Large intestine (tissue), 12 donors: Measurements from ENCODE around the gene GGPS1. TPM values are rescaled to one million over a fixed set of nuclear protein-coding genes. Genes with fewer than 3 reads are reported as not detected.
A peak's percentile ranks its signal among the peaks of the same experiment; 100 is the strongest.
"Not testable (repeated sequence)": the region's sequence is repeated elsewhere in the genome, so short reads cannot be mapped to it uniquely, and the experiment has no call there.

Source experiments
- DNase-seq, 2 donors: peaks; one replicate each; pipeline versions ENCODE4 v3.0.0 to v3.0.0-alpha.2; 2013
- H3K27ac ChIP-seq: one replicate; pipeline ENCODE4 v1.5.1; 2013; ENCODE audit warnings: low read length
- H3K27me3 ChIP-seq: 2 replicates; pipeline ENCODE4 v1.6.1; 2013; ENCODE audit warnings: low read length; ENCODE audit not compliant: control insufficient read depth, insufficient read depth
- H3K36me3 ChIP-seq: 2 replicates; pipeline ENCODE4 v1.6.1; 2013; ENCODE audit warnings: low read length; ENCODE audit not compliant: control insufficient read depth, insufficient read depth
- H3K4me1 ChIP-seq: one replicate; pipeline ENCODE4 v1.6.1; 2013; ENCODE audit warnings: low read length; ENCODE audit not compliant: control insufficient read depth, insufficient read depth
- H3K4me3 ChIP-seq: one replicate; pipeline ENCODE4 v1.5.1; 2013; ENCODE audit warnings: low read length
- H3K9me3 ChIP-seq: one replicate; pipeline ENCODE4 v1.6.1; 2013; ENCODE audit warnings: mild to moderate bottlenecking, low read depth, low read length, moderate library complexity; ENCODE audit not compliant: control insufficient read depth
- WGBS: methylation state at CpG from one replicate; pipeline ENCODE4 v1.1.5; 2013; ENCODE audit warnings: low lambda C conversion rate; ENCODE audit not compliant: insufficient coverage; 5-methylcytosine and 5-hydroxymethylcytosine counted together
- long read RNA-seq, 11 donors: transcript quantifications; one replicate each; lab custom pipeline, GENCODE V29; 2026
- polyA plus RNA-seq: library from polyadenylated mRNA; unstranded; fragments of 120-200 nt; gene quantifications from one replicate; pipeline ENCODE4 v1.2.1, GENCODE V29; 2013

The GGPS1 gene
- 35.5 TPM for polyA plus RNA-seq
- long read RNA-seq, donor 1, partial matches to known transcripts, result 0 of 3 reads
- long read RNA-seq, donor 1, other reads (novel, unspliced or antisense), result 0 of 3 reads
- long read RNA-seq, donor 2, transcript GGPS1-201 (4 exons, 2,895 nt), result major isoform, 17 of 17 reads
- long read RNA-seq, donor 2, partial matches to known transcripts, result 0 of 17 reads
- long read RNA-seq, donor 2, other reads (novel, unspliced or antisense), result 0 of 17 reads
- long read RNA-seq, donor 3, result 0 reads
- long read RNA-seq, donor 4, partial matches to known transcripts, result 0 of 2 reads
- long read RNA-seq, donor 4, other reads (novel, unspliced or antisense), result 0 of 2 reads
- long read RNA-seq, donor 5, partial matches to known transcripts, result 0 of 5 reads
- long read RNA-seq, donor 5, other reads (novel, unspliced or antisense), result 0 of 5 reads
- long read RNA-seq, donor 6, transcript GGPS1-201 (4 exons, 2,895 nt), result major isoform, 16 of 22 reads
- long read RNA-seq, donor 6, partial matches to known transcripts, result 5 of 22 reads
- long read RNA-seq, donor 6, other reads (novel, unspliced or antisense), result 0 of 22 reads
- long read RNA-seq, donor 7, transcript GGPS1-201 (4 exons, 2,895 nt), result major isoform, 5 of 6 reads
- long read RNA-seq, donor 7, partial matches to known transcripts, result 0 of 6 reads
- long read RNA-seq, donor 7, other reads (novel, unspliced or antisense), result 0 of 6 reads
- long read RNA-seq, donor 8, transcript GGPS1-201 (4 exons, 2,895 nt), result major isoform, 18 of 20 reads
- long read RNA-seq, donor 8, partial matches to known transcripts, result 0 of 20 reads
- long read RNA-seq, donor 8, other reads (novel, unspliced or antisense), result 0 of 20 reads
- long read RNA-seq, donor 9, transcript GGPS1-201 (4 exons, 2,895 nt), result major isoform, 17 of 18 reads
- long read RNA-seq, donor 9, partial matches to known transcripts, result 0 of 18 reads
- long read RNA-seq, donor 9, other reads (novel, unspliced or antisense), result 0 of 18 reads
- long read RNA-seq, donor 10, transcript GGPS1-201 (4 exons, 2,895 nt), result major isoform, 16 of 18 reads
- long read RNA-seq, donor 10, partial matches to known transcripts, result 0 of 18 reads
- long read RNA-seq, donor 10, other reads (novel, unspliced or antisense), result 0 of 18 reads
- long read RNA-seq, donor 11, transcript GGPS1-201 (4 exons, 2,895 nt), result major isoform, 18 of 19 reads
- long read RNA-seq, donor 11, partial matches to known transcripts, result 0 of 19 reads
- long read RNA-seq, donor 11, other reads (novel, unspliced or antisense), result 0 of 19 reads

DNA sequence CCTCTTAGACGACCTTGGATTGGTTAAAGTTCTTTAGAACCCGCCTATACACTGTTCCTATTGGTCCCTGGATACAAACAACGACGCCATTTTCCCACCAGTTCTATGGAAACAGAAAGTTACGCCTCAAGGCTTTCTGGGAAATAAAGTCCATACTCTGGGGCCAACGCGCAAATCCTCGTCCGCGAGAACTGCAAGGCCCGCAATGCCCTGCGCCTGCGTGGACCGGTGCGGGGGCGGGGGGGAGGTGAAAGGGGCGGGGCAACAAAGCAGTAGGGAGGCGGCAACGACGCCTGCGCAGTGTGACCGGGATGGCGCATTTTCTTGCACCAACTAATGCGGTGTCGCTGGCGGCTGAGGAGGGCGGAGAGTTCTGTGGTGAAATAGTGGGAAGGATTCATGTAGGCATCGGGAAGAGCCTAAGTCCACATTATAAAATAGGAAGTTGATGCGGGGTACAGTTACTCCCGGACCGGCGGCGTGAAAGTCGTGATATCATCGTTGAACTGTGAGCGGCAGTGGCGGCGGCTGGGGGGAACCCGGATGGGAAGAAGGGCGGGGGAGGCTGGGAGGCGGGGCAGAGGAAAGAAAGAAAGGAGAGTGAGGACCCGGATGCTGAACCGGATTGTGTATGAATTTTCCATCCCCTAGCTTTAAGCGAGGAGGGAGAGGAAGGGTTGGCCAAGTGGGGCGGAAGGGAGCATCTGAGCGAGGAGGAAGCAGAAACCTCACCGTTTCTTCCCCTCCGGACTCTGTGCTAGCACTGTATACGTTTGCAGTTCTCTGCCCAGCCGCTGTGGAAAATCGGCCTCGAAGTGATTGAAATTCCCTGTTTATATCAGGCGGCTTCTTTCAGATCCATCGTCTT, at the start of gene GGPS1:
TSS of gene GGPS1 (plus strand) at position 300 of the 868 bp plus-strand sequence. CDS start 6,695 bp downstream, outside the sequence.
- Histone ChIP-seq H3K9me3 (no peaks in the 10 kb centered on the region), H3K4me3 (peak within 1 kb of the TSS; percentile 99), H3K4me1 (no peaks in the 10 kb centered on the region), H3K36me3 (no peaks in the 10 kb centered on the region), H3K27ac (peak within 1 kb of the TSS; percentile 98), H3K27me3 (no peaks in the 10 kb centered on the region)
- peak; percentile 99 to 100 for DNase-seq
- 0% methylated on average over 2 of the region's 54 CpGs for WGBS

DNA sequence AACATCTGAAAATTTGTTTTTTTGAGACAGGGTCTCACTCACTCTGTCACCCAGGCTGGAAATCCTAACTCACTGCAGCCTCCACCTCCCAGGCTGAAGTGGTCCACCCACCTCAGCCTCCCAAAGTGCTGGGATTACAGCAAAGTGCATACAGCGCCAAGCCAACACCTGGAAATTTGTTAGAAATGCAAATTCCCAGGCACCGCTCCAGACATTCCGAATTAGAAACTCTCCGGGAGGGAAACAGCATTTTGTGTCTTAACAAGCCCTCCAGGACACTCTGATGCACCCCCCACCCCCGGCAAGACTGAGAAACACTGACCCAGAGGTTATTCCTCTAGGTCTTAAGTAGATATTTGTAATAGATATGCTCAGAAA, 49.5 kb upstream of the GGPS1 start:
- Histone ChIP-seq H3K27ac (no peak overlapping the region), H3K36me3 (peaks cover 2% of the 10 kb centered on the region), H3K4me1 (peaks cover 5% of the 10 kb centered on the region), H3K9me3 (peaks cover 4% of the 10 kb centered on the region), H3K4me3 (no peak overlapping the region), H3K27me3 (no peaks in the 10 kb centered on the region)
- WGBS, result 70% methylated on average over 2 of the region's 5 CpGs
- DNase-seq, result no peak

DNA sequence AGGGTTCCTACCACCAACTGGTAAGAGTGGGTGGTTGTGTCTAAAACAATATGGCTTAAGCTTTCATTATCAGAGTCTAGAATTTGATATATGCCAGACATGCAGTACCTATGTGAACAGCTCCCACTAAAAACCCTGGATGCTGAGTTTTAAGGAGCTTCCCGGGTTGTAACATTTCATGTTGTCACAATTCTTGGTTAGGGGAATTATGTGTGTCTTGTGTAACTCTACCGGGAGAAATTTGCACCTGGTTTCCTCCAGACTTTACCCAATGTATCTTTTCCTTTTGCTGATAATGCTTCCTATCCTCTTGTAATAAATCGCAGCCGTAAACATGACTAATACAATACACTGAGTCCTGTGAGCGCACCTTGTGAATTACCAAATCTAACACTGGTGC, 48.7 kb upstream of the GGPS1 start:
- peaks cover 5% of the 10 kb centered on the region for H3K4me1 ChIP-seq
- H3K36me3 ChIP-seq, result peaks cover 2% of the 10 kb centered on the region
- H3K9me3 ChIP-seq, result peaks cover 4% of the 10 kb centered on the region
- H3K27me3 ChIP-seq, result no peaks in the 10 kb centered on the region
- WGBS, result 48% methylated on average over 3 of the region's 5 CpGs
- no peak overlapping the region for H3K27ac ChIP-seq
- no peak overlapping the region for H3K4me3 ChIP-seq
- peak; percentile 20 to 69 for DNase-seq

DNA sequence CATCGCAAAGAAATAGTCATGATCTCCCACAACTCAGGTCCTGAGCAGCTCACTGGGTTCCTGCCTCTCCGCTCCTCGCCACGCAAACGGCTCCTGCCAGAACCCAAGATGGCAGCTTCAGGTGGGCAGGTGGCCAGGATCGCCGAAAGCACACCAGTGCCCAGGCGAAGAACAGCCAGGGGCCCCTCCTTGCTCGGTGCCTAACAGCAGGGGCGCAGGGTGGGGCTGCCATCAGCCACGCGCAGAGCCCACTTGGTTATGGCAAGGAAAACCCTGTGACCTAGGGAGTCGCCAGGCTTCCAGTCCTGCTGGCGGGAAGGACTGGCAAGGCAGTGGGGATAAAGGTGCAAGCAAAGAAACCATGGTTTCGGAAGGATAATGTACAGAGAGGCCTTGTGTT, 47.9 kb upstream of the GGPS1 start:
- peaks cover 2% of the 10 kb centered on the region for H3K36me3 ChIP-seq
- WGBS, result no CpG with 5 or more reads among the region's 15 CpGs
- peaks cover 5% of the 10 kb centered on the region for H3K4me1 ChIP-seq

DNA sequence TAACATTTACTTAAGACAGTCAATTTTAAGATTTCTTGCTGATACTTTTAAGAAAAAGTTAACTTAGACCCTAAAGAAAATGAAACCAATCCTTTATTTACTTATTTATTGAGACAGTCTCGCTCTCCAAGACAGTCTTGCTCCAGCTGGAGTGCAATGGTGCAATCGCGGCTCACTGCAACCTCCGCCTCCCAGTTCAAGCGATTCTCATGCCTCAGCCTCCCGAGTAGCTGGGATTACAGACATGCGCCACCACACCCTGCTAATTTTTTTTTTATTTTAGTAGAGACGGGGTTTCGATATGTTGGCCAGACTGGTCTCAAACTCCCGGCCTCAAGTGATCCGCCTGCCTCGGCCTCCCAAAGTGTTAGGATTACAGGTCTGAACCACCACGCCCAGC, 44.7 kb upstream of the GGPS1 start:
- WGBS, result 100% methylated on average over 1 of the region's 13 CpGs
- not testable (repeated sequence) for H3K4me1 ChIP-seq, H3K36me3 ChIP-seq, H3K27me3 ChIP-seq, DNase-seq, H3K27ac ChIP-seq, H3K9me3 ChIP-seq, H3K4me3 ChIP-seq

More for the DNA sequence above, 47.9 kb upstream of the GGPS1 start:
- Histone ChIP-seq H3K9me3 (peaks cover 4% of the 10 kb centered on the region), H3K27me3 (no peaks in the 10 kb centered on the region), H3K4me3 (no peak overlapping the region), H3K27ac (no peak overlapping the region)
- no peak for DNase-seq

DNA sequence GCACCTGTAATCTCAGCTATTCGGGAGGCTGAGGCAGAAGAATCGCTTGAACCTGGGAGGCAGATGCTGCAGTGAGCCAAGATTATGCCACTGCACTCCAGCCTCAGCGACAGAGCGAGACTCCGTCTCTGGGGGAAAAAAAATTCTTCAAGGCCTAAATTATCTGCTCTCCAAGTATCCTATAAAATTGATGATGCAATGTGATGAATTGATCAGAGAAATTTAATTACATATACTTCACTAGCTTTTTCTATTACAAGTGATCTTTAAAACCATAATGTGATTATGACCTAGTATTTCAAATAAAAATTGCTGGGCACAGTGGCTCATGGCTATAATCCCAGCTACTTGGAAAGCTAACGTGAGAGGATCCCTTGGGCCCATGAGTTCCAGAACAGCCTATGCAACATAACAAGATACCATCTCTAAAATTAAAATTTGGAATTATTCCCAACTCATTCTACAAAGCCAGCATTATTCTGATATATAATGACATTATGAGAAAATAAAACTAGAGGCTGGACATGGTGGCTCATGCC, 44.1 kb upstream of the GGPS1 start:
- H3K9me3 ChIP-seq, result peaks cover 4% of the 10 kb centered on the region
- WGBS, result 100% methylated on average over 4 of the region's 6 CpGs

DNA sequence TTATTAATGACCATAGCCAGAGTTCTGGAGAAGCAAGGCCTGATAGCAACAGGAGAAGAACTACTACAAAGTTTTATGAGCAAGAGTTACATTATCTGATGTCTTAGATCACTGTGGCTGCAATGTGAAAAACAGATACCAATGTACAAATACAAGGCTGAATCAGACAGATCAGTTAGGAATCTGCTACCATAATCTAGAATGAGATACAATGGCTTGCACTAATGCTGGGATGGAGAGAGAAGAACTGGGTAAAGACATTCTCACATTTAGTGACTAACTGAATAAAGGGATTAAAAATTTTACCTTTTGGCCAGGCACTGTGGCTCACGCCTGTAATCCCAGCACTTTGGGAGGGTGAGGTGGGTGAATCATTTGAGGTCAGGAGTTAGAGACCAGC, 41.7 kb upstream of the GGPS1 start:
- Histone ChIP-seq H3K9me3 (no peaks in the 10 kb centered on the region), H3K27ac (no peak overlapping the region), H3K36me3 (no peaks in the 10 kb centered on the region), H3K4me3 (no peak overlapping the region), H3K27me3 (no peaks in the 10 kb centered on the region), H3K4me1 (no peaks in the 10 kb centered on the region)
- no peak for DNase-seq
- whole genome bisulfite sequencing, result no CpG with 5 or more reads among the region's 1 CpG

More for the DNA sequence above, 44.1 kb upstream of the GGPS1 start:
- Histone ChIP-seq H3K36me3 (peaks cover 2% of the 10 kb centered on the region), H3K4me1 (peaks cover 5% of the 10 kb centered on the region), H3K27ac (no peak overlapping the region), H3K27me3 (no peaks in the 10 kb centered on the region), H3K4me3 (no peak overlapping the region)
- DNase-seq, result no peak

DNA sequence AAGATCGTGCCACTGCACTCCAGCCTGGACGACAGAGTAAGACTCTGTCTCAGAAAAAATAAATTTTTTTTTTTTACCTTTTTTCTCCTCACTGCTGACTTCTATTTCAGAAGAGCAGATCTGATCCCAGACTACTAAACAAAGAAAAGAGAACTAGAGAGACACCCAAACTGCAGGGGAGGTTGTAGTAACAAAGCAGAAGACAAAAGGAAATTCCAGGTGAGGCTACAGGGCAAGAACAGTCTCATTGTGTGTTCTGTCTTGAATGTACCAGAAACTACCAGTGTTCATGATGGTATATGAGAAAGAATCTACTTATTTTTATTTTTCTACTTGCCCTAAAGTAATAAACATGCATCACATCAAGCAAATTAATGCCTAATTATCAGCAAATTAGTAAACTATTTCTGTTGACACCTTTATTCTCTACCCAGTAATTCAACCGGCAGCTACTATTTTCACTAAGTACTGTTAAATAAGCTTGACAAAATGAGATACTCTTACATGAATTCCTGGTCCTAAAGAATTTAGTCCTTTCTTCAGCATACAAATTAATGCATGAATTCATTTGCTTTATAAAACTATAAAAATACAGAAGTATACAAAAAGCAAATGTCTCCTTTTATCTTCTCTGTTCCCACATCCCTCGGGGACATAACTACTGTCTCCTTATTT, 41.0 kb upstream of the GGPS1 start:
- no peaks in the 10 kb centered on the region for H3K4me1 ChIP-seq
- H3K9me3 ChIP-seq, result no peaks in the 10 kb centered on the region
- DNase-seq, result no peak
- no peak overlapping the region for H3K27ac ChIP-seq
- H3K27me3 ChIP-seq, result no peaks in the 10 kb centered on the region
- H3K36me3 ChIP-seq, result no peaks in the 10 kb centered on the region
- 91% methylated on average over 4 of the region's 4 CpGs for WGBS
- H3K4me3 ChIP-seq, result no peak overlapping the region
